Fibroblast of lung (primary cell): Measurements from ENCODE around the gene ADAMTS17. TPM values are rescaled to one million over a fixed set of nuclear protein-coding genes. Genes with fewer than 3 reads are reported as not detected.

Source experiments
- DNase-seq, 2 donors: peaks; one replicate each; pipeline versions ENCODE4 v3.0.0 to v3.0.0-alpha.2; 2010; ENCODE audit warnings: low read depth in 2 of 2
- H2AFZ ChIP-seq: 2 replicates; pipeline ENCODE4 v1.5.1; 2012; ENCODE audit warnings: low read length, control low read depth, inconsistent platforms
- H3K27ac ChIP-seq: 2 replicates; pipeline ENCODE4 v1.5.1; 2011; ENCODE audit warnings: low read length, control low read depth; ENCODE audit not compliant: insufficient read depth
- H3K27me3 ChIP-seq: 2 replicates; pipeline ENCODE4 v1.5.1; 2011; ENCODE audit warnings: mild to moderate bottlenecking, low read length; ENCODE audit not compliant: control insufficient read depth, insufficient read depth
- H3K36me3 ChIP-seq: 2 replicates; pipeline ENCODE4 v1.5.1; 2011; ENCODE audit warnings: low read length; ENCODE audit not compliant: control insufficient read depth, insufficient read depth
- H3K4me1 ChIP-seq: 2 replicates; pipeline ENCODE4 v1.5.1; 2011; ENCODE audit warnings: low read length; ENCODE audit not compliant: control insufficient read depth, insufficient read depth; ENCODE audit errors: extremely low read depth
- H3K4me2 ChIP-seq: 2 replicates; pipeline ENCODE4 v1.5.1; 2011; ENCODE audit warnings: low read length, control low read depth; ENCODE audit not compliant: insufficient read depth; ENCODE audit errors: extremely low read depth
- H3K4me3 ChIP-seq, 4 experiments: fragments of 200-600 bp in 1 of 4; sonication (generic) in 1 of 4; replicated peaks in 1 of 4; 2 replicates each; pipeline ENCODE4 v1.5.1; 2011 to 2016; ENCODE audit warnings: low read length in 4 of 4, low read depth in 3 of 4, mild to moderate bottlenecking in 3 of 4, control low read depth in 2 of 4, inconsistent platforms in 1 of 4, mixed read lengths in 1 of 4; ENCODE audit not compliant: insufficient read depth in 1 of 4; ENCODE audit errors: control extremely low read depth in 1 of 4
- H3K79me2 ChIP-seq: 2 replicates; pipeline ENCODE4 v1.5.1; 2012; ENCODE audit warnings: mild to moderate bottlenecking, low read length, inconsistent platforms; ENCODE audit not compliant: control insufficient read depth, insufficient read depth
- H3K9ac ChIP-seq: 2 replicates; pipeline ENCODE4 v1.5.1; 2011; ENCODE audit warnings: mild to moderate bottlenecking, low read length, control low read depth; ENCODE audit not compliant: insufficient read depth
- H3K9me3 ChIP-seq: 2 replicates; pipeline ENCODE4 v1.5.1; 2012; ENCODE audit warnings: low read depth, low read length; ENCODE audit not compliant: control insufficient read depth, insufficient read depth
- H4K20me1 ChIP-seq: 2 replicates; pipeline ENCODE4 v1.5.1; 2011; ENCODE audit warnings: low read length; ENCODE audit not compliant: control insufficient read depth, insufficient read depth; ENCODE audit errors: extremely low read depth
- CTCF ChIP-seq, 2 donors: IDR thresholded peaks in 1 of 2; conservative IDR thresholded peaks in 1 of 2; 1 replicate in 1 of 2; 2 replicates in 1 of 2; pipeline ENCODE4 v1.5.1; 2011 to 2012; ENCODE audit warnings: low read length in 2 of 2, control low read depth in 1 of 2, inconsistent platforms in 1 of 2, low read depth in 1 of 2, mild to moderate bottlenecking in 1 of 2
- EZH2 ChIP-seq: IDR thresholded peaks from 2 replicates; pipeline ENCODE4 v1.5.1; 2012; ENCODE audit warnings: low read length, control low read depth, mild to moderate bottlenecking; ENCODE audit errors: missing control alignments
- polyA plus RNA-seq, 2 donors: library from polyadenylated mRNA; depleted of rRNA in 1 of 2; stranded (reverse) in 1 of 2; unstranded in 1 of 2; fragments of >200 nt; gene quantifications; 2 replicates each; pipeline ENCODE4 v1.2.1, GENCODE V29; 2011 to 2012; ENCODE audit warnings: missing spikeins in 1 of 2
- total RNA-seq: library from RNA; depleted of rRNA; stranded (reverse); fragments of >200 nt; gene quantifications from 2 replicates; pipeline ENCODE4 v1.2.1, GENCODE V29; 2014

The ADAMTS17 gene
- total and polyA plus RNA-seq, 2 donors (not counting 1 experiment from before 2014, with no cell fraction given) = 0.09 to 0.17 TPM

GRCh38 chr15:100332721-100333120 is 9.1 kb downstream of the ADAMTS17 start:
- no peak overlapping the region for H2AFZ ChIP-seq
- no peak overlapping the region for H3K4me2 ChIP-seq
- H3K9me3 ChIP-seq = no peaks in the 10 kb centered on the region
- H3K9ac ChIP-seq = no peak overlapping the region
- no peak for DNase-seq
- H3K4me3 ChIP-seq = no peak overlapping the region
- no peak overlapping the region for H3K27ac ChIP-seq
- TF ChIP-seq EZH2 (no peak), CTCF (conservative IDR thresholded peaks at IDR 0.05 in 1 of 2, IDR thresholded peaks at IDR 0.05 in 1 of 2; ENCODE audit: low read depth in 1 of 2, low read length in 2 of 2) (no peak)
- no peaks in the 10 kb centered on the region for H3K4me1 ChIP-seq
- H3K27me3 ChIP-seq = no peaks in the 10 kb centered on the region
- no peaks in the 10 kb centered on the region for H3K79me2 ChIP-seq
- no peaks in the 10 kb centered on the region for H3K36me3 ChIP-seq
- H4K20me1 ChIP-seq = no peaks in the 10 kb centered on the region

- Histone ChIP-seq H3K4me2 (no peak overlapping the region), H2AFZ (no peak overlapping the region), H3K4me3 (no peak overlapping the region), H3K9ac (no peak overlapping the region), H3K9me3 (no peaks in the 10 kb centered on the region), H3K27ac (no peak overlapping the region), H4K20me1 (no peaks in the 10 kb centered on the region), H3K36me3 (no peaks in the 10 kb centered on the region), H3K27me3 (no peaks in the 10 kb centered on the region), H3K4me1 (no peaks in the 10 kb centered on the region), H3K79me2 (no peaks in the 10 kb centered on the region)
- TF ChIP-seq CTCF (conservative IDR thresholded peaks at IDR 0.05 in 1 of 2, IDR thresholded peaks at IDR 0.05 in 1 of 2; ENCODE audit: low read depth in 1 of 2, low read length in 2 of 2) = no peak
- TF ChIP-seq EZH2 = no peak
- no peak for DNase-seq
These were observed 9.5 kb downstream of the ADAMTS17 start for GRCh38 chr15:100332231-100332630.

DNA sequence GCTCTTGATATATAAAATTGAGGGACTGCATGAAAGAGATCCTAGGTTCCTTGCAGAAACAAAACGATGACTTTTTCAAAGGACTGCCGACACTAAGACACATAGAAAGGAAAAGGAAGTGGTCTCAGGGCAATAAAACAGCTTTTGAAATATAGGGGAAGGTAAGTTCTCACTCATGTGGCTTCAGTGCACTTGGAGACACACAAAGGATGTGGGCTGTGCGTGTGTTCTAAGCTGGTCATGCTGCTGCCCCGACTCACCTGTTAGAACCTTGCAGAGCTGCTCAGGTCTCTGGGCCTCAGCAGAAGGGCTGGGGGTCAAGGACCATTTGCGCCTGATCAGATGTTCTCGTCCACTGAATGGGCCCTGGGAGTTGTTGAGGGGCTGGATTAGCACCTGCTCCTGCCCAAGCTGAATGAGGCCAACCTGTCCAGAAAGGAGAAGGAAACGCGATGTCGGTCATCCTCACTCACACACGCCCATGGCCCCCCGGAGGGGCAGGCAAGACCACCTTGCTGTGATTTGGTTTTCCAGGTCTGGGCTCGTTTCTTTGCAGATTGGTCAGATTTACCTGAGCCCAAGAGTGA is 11.1 kb downstream of the ADAMTS17 start:
- no peak for DNase-seq
- Histone ChIP-seq H3K27me3 (no peaks in the 10 kb centered on the region), H4K20me1 (no peaks in the 10 kb centered on the region), H2AFZ (no peak overlapping the region), H3K36me3 (no peaks in the 10 kb centered on the region), H3K79me2 (no peaks in the 10 kb centered on the region), H3K4me1 (no peaks in the 10 kb centered on the region), H3K4me2 (no peak overlapping the region), H3K9ac (no peak overlapping the region), H3K27ac (no peak overlapping the region), H3K4me3 (no peak overlapping the region), H3K9me3 (no peaks in the 10 kb centered on the region)
- no peak for TF ChIP-seq CTCF (conservative IDR thresholded peaks at IDR 0.05 in 1 of 2, IDR thresholded peaks at IDR 0.05 in 1 of 2; ENCODE audit: low read depth in 1 of 2, low read length in 2 of 2)
- TF ChIP-seq EZH2 = no peak
